Right lobe of liver (tissue), 4 donors: Measurements from ENCODE around the gene IFFO2.

Source experiments
- CTCF ChIP-seq, 4 donors: fragments of 200-600 bp in 3 of 4; fragments of 450-650 bp in 1 of 4; IDR thresholded peaks; one replicate each; pipeline versions ENCODE4 v1.5.1 to v1.8.0; 2016 to 2022; ENCODE audit warnings: antibody characterized with exemption in 4 of 4, mild to moderate bottlenecking in 2 of 4
- POLR2A ChIP-seq: fragments of 450-650 bp; IDR thresholded peaks from one replicate; pipeline ENCODE4 v1.6.1; 2017; ENCODE audit warnings: antibody characterized with exemption, mild to moderate bottlenecking
- donor health status: DM: no; HTN: no; CAD: no.
- donor health status: DM: no; HTN: no; CAD: no.
- donor health status: DM: no; HTN: yes; CAD: no.

- TF ChIP-seq CTCF (IDR thresholded peaks at IDR 0.05) = no peak
- TF ChIP-seq POLR2A = no peak
These were observed 96.9 kb downstream of the IFFO2 start, which contains the start of gene TAS1R2 for GRCh38 chr1:18859560-18859959.
